Upper lobe of left lung (tissue), 4 donors: Measurements from ENCODE around the gene ABCG8.

Experiments
- POLR2A ChIP-seq, 4 donors: fragments of 450-650 bp; IDR thresholded peaks; one replicate each; pipeline ENCODE4 v1.5.1; 2016 to 2017; ENCODE audit warnings: antibody characterized with exemption in 4 of 4, mild to moderate bottlenecking in 2 of 4
- POLR2AphosphoS5 ChIP-seq, 2 donors: sonication (generic); formaldehyde crosslinking; IDR thresholded peaks; one replicate each; pipeline ENCODE4 v1.5.1; 2017; ENCODE audit warnings: antibody characterized with exemption in 2 of 2
- TF ChIP-seq, protein P1 (sequence below), 6 experiments: fragments of 450-650 bp in 4 of 6; fragments of 200-600 bp in 2 of 6; sonication (generic) in 2 of 6; IDR thresholded peaks; one replicate each; pipeline ENCODE4 v1.5.1; 2016 to 2019; ENCODE audit warnings: antibody characterized with exemption in 6 of 6

DNA sequence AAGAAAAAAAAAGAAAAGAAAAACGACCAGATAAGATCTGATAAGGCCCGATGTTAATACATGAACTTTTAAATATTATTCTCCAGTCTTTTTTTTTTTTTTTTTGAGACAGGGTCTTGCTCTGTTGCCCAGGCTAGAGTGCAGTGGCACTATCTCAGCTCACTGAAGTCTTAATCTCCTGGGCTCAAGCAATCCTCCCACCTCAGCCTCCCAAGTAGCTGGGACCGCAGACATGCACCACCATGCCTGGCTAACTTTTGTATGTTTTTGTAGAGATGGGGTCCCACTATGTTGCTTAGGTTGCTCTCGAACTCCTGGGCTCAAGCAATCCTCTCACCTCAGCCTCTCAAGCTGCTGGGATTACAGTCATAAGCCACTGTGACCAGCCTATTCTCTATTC lies 1.7 kb upstream of the ABCG8 start:
- TF ChIP-seq, protein P1, sequence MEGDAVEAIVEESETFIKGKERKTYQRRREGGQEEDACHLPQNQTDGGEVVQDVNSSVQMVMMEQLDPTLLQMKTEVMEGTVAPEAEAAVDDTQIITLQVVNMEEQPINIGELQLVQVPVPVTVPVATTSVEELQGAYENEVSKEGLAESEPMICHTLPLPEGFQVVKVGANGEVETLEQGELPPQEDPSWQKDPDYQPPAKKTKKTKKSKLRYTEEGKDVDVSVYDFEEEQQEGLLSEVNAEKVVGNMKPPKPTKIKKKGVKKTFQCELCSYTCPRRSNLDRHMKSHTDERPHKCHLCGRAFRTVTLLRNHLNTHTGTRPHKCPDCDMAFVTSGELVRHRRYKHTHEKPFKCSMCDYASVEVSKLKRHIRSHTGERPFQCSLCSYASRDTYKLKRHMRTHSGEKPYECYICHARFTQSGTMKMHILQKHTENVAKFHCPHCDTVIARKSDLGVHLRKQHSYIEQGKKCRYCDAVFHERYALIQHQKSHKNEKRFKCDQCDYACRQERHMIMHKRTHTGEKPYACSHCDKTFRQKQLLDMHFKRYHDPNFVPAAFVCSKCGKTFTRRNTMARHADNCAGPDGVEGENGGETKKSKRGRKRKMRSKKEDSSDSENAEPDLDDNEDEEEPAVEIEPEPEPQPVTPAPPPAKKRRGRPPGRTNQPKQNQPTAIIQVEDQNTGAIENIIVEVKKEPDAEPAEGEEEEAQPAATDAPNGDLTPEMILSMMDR (IDR thresholded peaks at IDR 0.05) = no peak
- TF ChIP-seq POLR2A (IDR thresholded peaks at IDR 0.05) (no peak), POLR2AphosphoS5 (IDR thresholded peaks at IDR 0.05) (no peak)
